ENCODE data around the gene KSR1.
"Not testable (repeated sequence)": the region's sequence is repeated elsewhere in the genome, so short reads cannot be mapped to it uniquely, and the experiment has no call there.

Gene KSR1

DNA sequence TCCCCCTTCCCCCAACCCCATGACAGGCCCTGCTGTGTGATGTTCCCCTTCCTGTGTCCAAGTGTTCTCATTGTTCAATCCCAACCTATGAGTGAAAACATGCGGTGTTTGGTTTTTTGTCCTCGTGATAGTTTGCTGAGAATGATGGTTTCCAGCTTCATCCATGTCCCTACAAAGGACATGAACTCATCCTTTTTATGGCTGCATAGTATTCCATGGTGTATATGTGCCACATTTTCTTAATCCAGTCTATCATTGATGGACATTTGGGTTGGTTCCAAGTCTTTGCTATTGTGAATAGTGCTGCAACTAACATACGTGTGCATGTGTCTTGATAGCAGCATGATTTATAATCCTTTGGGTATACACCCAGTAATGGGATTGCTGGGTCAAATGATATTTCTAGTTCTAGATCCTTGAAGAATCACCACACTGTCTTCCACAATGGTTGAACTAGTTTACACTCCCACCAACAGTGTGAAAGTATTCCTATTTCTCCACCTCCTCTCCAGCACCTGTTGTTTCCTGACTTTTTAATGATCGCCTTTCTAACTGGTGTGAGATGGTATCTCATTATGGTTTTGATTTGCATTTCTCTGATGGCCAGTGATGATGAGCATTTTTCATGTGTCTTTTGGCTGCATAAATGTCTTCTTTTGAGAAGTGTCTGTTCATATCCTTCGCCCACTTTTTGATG, 28.9 kb upstream of the KSR1 start:
- not testable (repeated sequence) for DNase-seq

DNA sequence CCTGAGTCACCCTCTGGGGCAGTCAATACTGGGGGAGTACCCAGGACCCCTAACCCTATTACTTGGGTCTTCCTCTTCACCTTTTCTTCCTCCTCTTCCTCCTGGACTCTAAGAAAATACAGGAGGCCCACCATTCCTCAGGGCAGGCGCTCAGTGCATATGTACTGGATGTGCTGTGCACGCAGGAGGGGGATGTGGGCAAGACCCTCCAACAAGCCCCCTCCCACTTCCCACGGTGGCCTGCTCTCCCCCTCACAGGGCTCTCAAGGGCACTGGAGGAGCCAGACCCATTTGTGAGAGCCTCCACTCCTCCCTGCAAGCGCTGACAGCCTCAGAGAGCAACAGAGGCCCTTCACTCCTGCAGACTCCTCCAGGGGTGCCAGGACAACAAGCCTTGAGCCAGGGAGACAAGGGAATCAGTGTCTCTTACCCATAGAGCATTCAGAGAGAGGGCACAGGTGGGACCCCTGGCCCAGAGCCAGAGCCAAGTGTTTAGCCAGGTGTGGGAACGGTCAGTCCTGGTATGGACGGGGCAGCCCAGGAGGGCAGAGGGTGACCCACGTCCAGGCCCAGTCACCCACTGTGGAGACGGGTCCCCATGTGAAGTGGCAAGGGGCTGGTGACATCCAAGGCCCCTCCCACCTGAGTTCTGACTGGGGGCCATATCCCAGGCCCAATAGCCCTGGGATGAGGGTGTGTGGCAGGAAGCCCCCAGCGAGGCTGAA, 27.3 kb upstream of the KSR1 start:
- DNase-seq, result no peak

DNA sequence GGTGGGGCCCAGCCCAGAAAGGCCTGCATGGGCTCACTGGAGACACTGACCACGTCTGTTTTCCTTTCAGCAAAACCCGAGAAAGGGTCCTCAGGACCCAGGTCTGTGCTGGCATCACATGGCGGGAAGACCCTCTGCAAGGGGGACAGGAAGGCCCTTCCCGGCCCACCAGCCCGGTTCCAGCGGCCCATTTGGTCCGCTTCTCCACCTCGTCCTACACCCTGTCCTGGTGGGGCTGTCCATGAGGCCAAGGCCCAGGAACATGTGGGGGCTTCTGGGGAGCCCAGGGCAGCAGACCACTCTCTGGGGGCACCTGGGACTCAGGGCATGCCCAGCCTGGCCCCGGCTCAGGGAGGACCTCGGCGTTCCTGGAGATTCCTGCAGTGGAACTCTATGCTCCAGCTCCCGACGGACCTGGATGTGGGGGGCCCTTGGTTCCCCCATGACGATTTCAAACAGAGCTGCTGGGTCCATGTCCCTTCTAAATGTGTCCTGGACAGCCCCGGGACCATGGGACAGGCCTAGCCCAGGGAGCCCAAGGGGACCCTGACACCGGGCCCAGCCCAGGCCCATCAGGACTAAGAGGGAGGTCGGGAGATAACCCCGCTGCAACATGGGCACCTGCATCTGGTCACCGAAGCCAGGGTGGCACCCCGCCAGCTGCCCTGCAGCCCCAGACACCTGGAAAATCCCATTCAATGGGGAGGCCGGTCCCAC, 26.4 kb upstream of the KSR1 start:
- DNase-seq, result no peak

DNA sequence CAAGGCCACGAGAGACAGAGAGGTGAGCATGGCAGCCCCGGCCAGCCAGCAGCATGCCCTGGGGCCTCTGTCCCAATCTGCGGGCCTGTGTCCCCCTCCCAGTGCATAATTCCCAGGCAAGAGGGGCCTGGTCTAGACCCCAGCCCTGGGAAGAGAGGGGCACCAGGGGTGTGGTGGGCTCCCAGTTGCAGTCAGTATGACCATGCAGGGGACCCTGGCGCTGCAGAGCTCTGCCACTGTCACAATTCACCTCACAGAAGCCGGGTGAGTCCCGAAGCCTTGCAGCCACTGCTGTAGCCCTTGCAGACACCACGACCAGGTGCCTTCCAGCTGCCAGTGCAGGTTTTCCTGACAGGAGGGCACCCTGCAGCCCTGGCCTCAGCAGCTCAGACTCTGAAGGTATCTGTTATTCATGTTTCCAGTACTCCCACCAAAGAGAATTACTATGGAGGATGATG, 25.8 kb upstream of the KSR1 start:
- DNase-seq, result no peak

DNA sequence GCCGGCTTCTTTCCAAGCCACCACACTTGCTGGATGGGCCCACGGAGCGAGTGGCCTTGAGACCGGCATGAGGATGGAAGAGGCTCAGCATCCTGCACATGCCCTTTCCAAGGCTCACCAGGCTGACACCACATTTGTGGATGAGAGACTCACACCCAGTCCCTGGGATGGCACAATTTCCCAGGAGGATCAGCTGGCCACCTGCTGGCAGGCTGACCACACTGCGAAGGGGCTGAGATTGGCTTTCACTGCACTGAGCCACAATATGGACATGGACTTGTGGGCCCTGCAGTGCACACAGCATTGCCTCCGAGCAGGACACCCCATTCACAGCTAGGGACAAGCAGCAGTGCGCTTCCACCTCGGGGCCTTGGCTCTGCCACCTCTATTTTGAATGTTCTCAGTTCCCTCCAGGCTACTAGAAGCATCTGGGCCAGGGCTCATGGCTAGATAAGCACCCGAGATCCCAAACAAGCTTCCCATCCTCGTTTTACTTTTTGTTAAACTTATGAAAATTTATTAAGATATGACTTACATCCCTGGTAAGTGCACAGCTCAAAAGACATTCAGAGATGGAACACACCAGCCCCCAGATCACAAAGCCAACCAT, 25.3 kb upstream of the KSR1 start:
- DNase-seq, result no peak

DNA sequence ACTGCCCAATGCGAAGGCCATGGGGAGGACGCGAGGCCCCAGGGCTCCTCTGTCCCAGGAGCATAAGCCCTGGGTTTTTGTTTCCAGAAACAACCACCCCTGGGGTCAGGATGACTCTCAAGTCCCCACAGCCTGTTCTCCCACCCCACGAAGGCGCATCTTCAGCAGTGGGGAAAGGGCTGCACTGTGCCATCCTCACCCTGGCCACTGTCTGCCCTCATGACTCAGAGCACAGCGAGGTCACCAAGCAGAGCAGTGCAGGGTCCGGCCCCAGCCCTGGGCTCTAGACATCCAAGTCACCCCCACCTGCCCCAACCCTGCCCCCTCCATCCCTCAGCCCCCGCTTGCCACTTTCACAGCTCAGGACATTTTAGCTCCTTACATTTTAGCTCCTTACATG, 22.7 kb upstream of the KSR1 start:
- no peak for DNase-seq

DNA sequence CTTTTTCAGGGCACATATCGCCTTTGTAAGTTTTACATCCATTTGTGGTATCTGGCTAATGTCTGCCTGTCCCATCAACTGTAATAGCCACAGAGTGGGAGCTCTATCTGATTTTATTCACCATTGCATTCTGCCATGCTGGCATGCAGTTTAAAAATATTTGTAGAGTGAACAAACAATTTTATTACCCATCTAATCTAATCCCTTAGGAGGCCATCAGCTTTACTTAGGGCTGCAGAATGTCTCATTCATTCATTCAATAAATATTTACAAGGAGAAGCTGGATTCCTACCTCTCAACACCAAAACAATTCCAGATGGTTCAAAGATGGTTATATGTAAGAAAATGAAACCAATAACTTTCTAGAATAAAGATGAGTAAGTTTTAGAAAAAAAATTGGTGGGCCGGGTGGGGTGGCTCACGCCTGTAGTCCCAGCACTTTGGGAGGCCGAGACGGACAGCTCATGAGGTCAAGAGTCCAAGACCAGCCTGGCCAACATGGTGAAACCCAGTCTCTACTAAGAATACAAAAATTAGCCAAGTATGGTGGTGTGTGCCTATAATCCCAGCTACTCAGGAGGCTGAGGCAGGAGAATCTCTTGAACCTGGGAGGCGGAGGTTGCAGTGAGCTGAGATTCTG, 20.7 kb upstream of the KSR1 start:
- not testable (repeated sequence) for DNase-seq

DNA sequence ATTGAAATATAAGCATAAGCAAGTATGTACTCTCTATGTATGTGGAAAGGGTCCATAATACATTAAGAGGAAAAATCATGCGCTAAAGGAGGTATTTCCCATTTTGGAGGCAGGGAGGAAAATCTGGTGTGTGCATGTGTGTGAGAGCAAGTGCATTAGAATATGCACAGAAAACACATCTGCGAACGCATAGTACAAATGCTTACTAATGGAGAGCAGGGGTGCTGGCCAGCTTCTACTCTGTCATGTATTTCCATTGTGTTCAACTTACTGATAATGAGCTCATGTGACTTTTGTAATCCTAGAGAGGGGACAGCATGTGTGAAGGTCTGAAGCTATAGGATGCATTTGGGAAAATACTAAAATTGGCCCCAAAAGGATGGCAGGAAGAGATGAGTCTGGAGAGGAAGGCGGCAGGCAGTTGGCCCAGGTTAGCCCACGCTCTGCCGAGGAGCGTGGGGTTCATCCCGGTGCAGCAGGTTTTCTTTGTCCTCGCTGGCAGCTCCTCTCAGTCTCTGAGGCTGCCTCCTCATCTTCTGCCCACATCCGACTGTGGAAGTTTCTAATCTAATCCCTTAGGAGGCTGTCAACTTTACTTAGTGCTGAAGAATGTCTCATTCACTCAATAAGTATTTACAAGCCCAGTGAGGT, 17.8 kb upstream of the KSR1 start:
- DNase-seq, result no peak

DNA sequence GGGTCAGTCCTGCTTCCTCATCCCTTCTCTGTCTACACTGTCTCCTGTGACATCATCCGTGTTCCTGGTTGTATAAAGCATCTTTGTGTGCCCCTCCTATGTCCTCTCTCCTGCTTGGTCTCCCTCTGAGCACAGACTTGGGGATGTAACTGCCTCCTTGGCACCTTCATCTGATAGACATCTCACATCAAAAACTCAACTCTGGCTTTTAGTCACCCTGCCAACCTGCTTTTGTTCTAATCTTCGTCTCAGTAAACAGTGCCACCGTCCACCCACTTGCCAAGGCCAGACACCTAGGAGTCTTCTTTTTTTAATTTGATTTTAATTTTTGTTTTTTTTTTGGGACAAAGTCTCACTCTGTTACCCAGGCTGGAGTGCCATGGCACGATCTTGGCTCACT, 16.9 kb upstream of the KSR1 start:
- DNase-seq, result no peak

DNA sequence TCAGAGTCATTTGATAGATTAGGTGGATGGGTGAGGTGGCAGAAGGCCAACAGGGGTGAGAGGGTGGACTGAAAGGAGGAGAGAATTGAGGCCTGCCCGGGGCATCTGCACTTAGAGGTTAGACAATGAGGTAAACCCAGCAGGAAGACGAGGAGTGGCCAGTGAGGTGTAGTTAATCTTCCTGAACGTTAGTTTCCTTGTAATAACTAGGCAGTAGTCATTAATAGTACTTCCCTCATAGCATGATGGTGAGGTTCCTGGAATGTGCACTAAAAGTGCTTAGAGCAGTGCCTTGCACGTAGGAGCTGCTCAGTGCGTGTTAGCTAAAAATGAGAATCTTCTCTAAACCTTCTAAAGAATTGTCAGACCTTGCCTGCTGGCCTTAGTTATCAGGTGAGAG, 13.5 kb upstream of the KSR1 start:
- DNase-seq, result no peak

DNA sequence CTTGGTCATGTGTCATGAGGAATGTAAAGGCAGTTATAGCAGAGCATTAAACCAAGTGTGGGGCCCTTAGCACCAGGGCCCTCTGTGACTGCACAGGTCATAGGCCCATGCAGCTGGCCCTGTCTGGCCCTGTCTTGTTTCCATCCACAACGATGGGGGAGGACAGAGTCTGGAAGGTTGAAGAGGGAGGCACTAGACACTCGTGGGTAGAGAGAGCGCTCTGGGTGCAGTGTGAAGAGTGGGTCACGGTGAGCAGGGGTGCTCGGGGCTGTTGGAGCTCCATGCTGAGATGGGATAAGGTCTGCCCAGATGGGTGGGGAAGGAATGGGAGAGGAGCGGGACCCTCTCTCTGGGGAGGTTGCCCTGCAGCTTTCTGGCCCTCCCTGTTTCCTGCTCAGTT, 12.8 kb upstream of the KSR1 start:
- no peak for DNase-seq

DNA sequence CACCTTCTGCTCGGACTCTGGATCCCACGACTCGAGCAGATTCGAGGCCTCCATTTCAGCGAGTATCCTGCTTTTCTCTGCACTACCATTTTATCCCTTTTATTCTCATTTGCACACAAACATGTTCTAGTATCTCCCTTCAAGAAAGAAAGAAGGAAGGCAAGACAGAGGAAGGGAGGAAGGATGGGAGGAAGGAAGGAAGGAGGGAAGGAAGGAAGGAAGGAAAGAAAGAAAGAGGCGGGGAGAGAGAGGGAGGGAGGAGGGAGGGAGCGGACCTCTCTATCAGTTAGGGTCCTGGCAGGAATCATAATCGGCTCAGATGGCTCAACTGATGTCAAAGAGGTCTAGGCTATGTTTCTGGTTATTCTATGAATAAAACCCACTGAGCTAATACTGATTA, 10.3 kb upstream of the KSR1 start:
- no peak for DNase-seq

DNA sequence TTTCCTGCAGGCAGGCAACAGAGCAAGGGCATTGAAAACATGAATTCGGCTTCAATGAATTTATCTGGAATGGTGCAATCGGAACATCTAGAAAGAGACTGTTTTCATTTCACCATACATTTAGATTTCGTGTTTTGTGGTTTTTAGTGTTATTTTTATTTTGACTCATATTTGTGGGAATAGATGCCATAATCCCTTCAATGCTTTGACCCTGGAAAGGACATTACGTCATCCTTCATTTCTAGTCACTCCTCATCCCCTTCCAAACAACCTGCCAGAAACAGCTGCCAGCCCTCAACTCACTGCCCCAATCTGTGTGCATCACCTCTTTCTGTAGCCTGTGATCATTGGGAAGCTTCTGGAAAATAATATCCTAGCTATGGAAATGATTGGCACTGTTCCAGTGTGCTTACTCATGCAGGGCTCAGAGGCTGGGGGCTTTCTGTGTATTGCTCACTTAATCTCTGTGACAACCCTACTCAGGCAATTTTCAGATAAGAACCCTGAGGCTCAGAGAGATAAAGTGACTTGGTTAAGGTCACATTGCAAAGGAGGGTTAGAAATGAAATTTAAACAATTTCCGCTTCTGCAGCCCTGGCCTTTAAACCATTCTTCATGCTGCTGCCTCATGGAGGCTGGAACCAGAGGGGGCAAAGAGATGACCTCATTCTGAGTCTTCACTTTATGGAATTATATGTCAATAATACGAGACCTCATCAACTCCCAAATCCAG, 9.5 kb upstream of the KSR1 start:
- no peak for DNase-seq

DNA sequence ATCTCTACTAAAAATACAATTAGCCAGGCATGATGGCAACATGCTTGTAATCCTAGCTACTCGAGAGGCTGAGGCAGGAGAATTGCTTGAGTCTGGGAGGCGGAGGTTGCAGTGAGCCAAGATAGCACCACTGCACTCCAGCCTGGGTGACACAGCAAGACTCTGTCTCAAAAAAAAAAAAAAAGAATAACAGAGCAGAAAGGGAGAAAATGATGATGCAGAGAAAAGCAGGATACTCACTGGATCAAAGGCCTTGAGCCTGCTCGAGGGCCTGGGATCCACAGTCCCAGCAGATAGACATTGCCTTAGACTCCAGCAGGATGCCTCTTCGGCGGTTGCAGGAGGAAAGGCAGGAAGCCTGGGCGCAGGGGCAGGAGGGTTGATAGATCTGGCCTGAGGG, 7.7 kb upstream of the KSR1 start:
- not testable (repeated sequence) for DNase-seq

DNA sequence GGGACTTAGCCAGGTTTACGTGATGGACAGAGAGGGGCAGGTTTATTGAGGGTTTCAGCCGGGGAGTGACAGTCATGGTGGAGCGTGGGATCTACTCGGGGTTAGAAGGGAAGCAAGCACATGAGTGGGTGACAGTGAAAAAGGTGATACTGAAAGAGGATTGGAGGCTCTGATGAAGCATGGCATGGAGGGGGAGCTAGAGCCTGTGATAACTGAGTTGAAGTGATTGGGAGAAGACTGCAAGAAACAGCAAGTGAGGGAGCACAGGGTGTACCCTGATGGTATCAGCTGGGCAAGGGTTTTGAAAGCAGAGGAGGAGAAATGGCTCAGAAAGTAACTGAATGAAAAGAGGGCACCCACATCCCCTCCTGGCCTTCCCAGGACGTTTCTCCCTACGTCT, 6.7 kb upstream of the KSR1 start:
- no peak for DNase-seq

DNA sequence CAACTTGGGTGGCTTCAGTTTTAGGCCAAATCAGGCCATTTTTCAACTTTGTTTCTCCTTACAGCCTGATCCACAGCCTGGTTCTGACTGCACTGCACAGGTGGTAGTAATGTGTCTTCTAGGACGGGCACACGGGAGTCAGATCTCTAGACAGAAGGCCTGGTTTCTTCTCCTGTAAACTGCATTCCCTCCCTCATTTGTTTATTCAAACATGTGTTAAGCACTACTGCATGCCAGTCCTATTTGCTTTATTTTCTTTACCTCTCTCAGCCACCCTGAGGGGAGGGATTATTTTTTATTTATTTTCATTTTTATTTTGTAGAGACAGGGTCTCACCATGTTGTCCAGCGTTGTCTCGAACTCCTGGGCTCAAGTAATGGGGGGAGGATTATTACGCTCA, 6.3 kb upstream of the KSR1 start:
- no peak for DNase-seq

DNA sequence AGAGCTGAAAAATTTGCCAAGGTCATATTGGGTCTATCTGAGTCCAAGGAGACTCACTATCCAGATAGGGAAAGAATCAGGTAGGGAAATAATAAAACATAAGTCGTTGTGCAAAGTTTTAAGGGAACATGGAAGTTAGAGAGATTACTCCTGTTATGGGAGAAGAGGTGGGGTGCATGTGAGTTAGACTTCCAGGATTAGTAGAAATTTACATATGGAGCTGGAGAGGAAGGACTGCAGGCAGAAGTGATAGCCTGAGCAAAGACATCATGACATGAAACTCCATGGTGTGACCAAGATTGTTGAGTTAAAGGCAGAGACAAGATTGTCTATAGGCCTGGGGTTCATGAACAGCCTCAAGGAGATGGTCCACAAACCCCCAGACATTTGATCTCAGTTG, 5.8 kb upstream of the KSR1 start:
- DNase-seq, result no peak

DNA sequence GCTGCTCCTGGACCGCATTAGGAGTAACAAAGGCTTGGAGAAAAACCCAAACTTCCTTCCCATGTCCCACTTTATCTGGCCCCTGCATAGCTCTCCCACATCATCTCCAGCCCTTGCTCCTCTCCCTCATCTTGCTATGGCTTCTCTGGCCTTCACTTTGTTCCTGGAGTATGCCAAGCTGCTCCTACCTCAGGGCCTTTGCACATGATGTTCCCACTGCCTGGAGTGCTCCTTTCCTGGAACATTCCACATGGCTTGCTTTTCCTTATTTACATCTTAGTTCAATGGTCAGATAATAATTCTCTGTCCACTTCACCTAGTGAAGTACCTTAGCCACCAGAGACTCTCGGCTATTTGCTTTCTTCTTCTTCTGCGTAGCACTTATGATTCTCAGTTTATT, 4.3 kb upstream of the KSR1 start:
- DNase-seq, result no peak

DNA sequence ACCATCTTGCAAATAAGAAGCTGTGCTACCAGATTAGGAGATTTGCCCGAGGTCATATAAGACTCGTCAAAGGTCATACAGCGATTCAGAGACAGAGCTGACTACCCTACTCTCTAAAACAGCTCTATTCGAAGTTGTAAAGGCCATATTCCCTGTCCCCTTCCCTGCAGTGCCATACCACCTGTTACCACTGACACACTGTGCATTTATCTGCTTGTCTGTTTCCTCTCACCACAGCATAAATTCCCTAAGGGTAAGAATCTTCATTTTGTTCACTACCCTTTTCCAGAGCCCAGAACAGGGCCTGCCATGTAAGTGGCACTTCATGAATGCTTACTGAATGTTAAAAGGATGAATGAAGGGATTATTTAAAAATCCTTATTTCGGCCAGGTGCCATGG, 3.4 kb upstream of the KSR1 start:
- no peak for DNase-seq

DNA sequence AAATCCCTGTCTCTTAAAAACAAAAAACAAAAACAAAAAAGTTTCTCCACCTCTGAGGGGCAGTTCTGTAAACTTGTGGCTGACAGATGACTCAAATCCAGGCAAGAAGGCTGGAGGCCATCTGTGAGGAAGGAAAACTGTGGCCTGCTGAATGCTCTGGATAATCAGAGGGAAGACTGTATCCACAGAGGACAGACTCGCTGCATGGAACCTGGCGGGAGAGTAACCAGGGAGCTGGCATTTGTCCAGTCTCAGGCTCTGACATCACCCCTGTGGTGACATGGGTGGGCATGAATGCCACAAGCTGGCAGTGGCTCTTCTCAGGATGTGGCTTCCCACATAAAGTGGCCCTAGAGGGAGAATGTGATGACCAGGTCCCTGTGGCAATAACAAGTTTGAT, 2.8 kb upstream of the KSR1 start:
- no peak for DNase-seq

DNA sequence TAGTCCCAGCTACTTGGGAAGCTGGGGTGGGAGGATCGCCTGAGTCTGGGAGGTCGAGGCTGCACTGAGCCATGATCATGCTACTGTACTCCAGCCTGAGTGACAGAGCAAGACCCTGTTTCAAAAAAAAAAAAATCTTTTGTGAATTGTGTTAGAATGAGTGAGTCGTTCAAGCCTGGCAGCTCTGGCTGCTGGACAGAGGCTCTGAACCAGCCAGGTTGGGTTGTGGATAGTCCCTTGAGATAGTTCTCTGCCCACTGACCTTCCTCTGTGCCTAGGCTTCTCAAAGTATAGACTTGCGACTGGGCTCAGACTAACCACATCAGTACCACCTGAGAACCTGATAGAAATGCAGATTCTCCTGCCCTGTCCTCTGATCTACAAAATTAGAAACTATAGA, 2.2 kb upstream of the KSR1 start:
- DNase-seq, result no peak

All from effector CD4-positive, alpha-beta T cell (primary cell).